A549 (cell line): ENCODE results near the gene RAPGEF4. TPM values are rescaled to one million over a fixed set of nuclear protein-coding genes. Genes with fewer than 3 reads are reported as not detected.

Experiments
- ATAC-seq, 2 experiments: fragments of 200-7000 bp in 1 of 2; fragments of >200 bp in 1 of 2; cut with Nextera tagmentation in 1 of 2; cut with Tn5 transposase in 1 of 2; 3 replicates each; pipeline versions ENCODE4 v1.8.0 to v1.9.1; 2018 to 2020; ENCODE audit warnings: mild to moderate bottlenecking in 1 of 2, moderate library complexity in 1 of 2
- CTCF ChIA-PET: fragments of 300-600 bp; sonication (Branson Sonifier 250); formaldehyde crosslinking; extraction: SDS; loops from one replicate; lab custom pipeline; 2021; ENCODE audit warnings: antibody characterized with exemption, inconsistent platforms; lab: Yijun Ruan, JAX
- POLR2A ChIA-PET: fragments of 350-600 bp; formaldehyde crosslinking; extraction: SDS; loops from one replicate; lab custom pipeline; 2021; ENCODE audit warnings: antibody characterized with exemption, inconsistent platforms; lab: Yijun Ruan, JAX
- DNase-seq, 2 experiments: peaks; one replicate each; pipeline versions ENCODE4 v3.0.0 to v3.0.0-alpha.2; 2011 to 2016; ENCODE audit warnings: low read depth in 1 of 2, low spot score in 1 of 2
- FAIRE-seq: peaks from 2 replicates; lab custom pipeline; 2011; peaks lifted over from hg19 to GRCh38; lab: Jason Lieb, UNC
- H3K27ac ChIP-seq, 2 experiments: fragments of >200 bp; sonication (Bioruptor Twin); formaldehyde crosslinking; 3 replicates each; pipeline ENCODE4 v1.5.1; 2016 to 2017
- H3K4me1 ChIP-seq: fragments of >200 bp; sonication (Bioruptor Twin); formaldehyde crosslinking; 3 replicates; pipeline ENCODE4 v1.6.1; 2016
- H3K4me2 ChIP-seq: fragments of >200 bp; sonication (Bioruptor Twin); formaldehyde crosslinking; 3 replicates; pipeline ENCODE4 v1.6.1; 2016
- H3K4me3 ChIP-seq: fragments of >200 bp; sonication (Bioruptor Twin); formaldehyde crosslinking; 3 replicates; pipeline ENCODE4 v1.5.1; 2016
- H3K9me3 ChIP-seq: fragments of >200 bp; sonication (Bioruptor Twin); formaldehyde crosslinking; 3 replicates; pipeline ENCODE4 v1.6.1; 2016
- EHMT2 ChIP-seq: fragments of 200-600 bp; sonication (generic); IDR thresholded peaks from 2 replicates; pipeline ENCODE4 v1.6.1; 2016; ENCODE audit warnings: antibody characterized with exemption, low read depth, mild to moderate bottlenecking, moderate library complexity
- ESRRA ChIP-seq: fragments of 150-350 bp; IDR thresholded peaks from 2 replicates; pipeline ENCODE4 v1.6.1; 2014; ENCODE audit warnings: mild to moderate bottlenecking, low read length, borderline replicate concordance
- FOSB ChIP-seq: fragments of 250-450 bp; sonication (Bioruptor Pico); IDR thresholded peaks from 2 replicates; pipeline ENCODE4 v1.5.0; 2020; ENCODE audit warnings: mild to moderate bottlenecking, moderate library complexity
- FOXS1 ChIP-seq: fragments of 250-450 bp; sonication (Bioruptor Pico); IDR thresholded peaks from 2 replicates; pipeline ENCODE4 v1.5.0; 2020; ENCODE audit warnings: mild to moderate bottlenecking, moderate library complexity
- HEYL ChIP-seq: fragments of 250-450 bp; sonication (Bioruptor Pico); IDR thresholded peaks from 2 replicates; pipeline ENCODE4 v1.8.0; 2021; ENCODE audit warnings: mild to moderate bottlenecking, moderate library complexity
- HOXA7 ChIP-seq: fragments of 250-450 bp; sonication (Bioruptor Pico); IDR thresholded peaks from 2 replicates; pipeline ENCODE4 v1.5.0; 2020; ENCODE audit warnings: mild to moderate bottlenecking, moderate library complexity
- HOXB13 ChIP-seq: fragments of 250-450 bp; sonication (Bioruptor Pico); IDR thresholded peaks from 2 replicates; pipeline ENCODE4 v1.5.0; 2020; ENCODE audit warnings: low read depth, mild to moderate bottlenecking, moderate library complexity
- JUN ChIP-seq, 2 experiments: fragments of >200 bp; sonication (Bioruptor Twin); formaldehyde crosslinking; IDR thresholded peaks; 2 replicates in 1 of 2; 3 replicates in 1 of 2; pipeline ENCODE4 v1.6.1; 2016 to 2017
- KDM1A ChIP-seq: fragments of 200-600 bp; sonication (generic); IDR thresholded peaks from 2 replicates; pipeline ENCODE4 v1.6.1; 2016; ENCODE audit warnings: low read depth, mild to moderate bottlenecking
- KDM5A ChIP-seq: fragments of 200-600 bp; sonication (generic); IDR thresholded peaks from 2 replicates; pipeline ENCODE4 v1.6.1; 2016; ENCODE audit warnings: antibody characterized with exemption, mild to moderate bottlenecking
- MAFK ChIP-seq: fragments of 450-650 bp; IDR thresholded peaks from 2 replicates; pipeline ENCODE4 v1.6.1; 2014; ENCODE audit not compliant: partially characterized antibody
- MYC ChIP-seq: IDR thresholded peaks from 2 replicates; pipeline ENCODE4 v1.6.1; 2012; ENCODE audit warnings: mild to moderate bottlenecking, inconsistent platforms, low read length, improper control_type of control experiment, borderline replicate concordance
- NFE2L2 ChIP-seq: fragments of 150-350 bp; conservative IDR thresholded peaks from 2 replicates; pipeline ENCODE4 v1.6.1; 2014; ENCODE audit warnings: low read length
- NPAS2 ChIP-seq: fragments of 250-450 bp; sonication (Bioruptor Pico); IDR thresholded peaks from 2 replicates; pipeline ENCODE4 v1.8.0; 2022; ENCODE audit warnings: mild to moderate bottlenecking, moderate library complexity, borderline replicate concordance
- POLR2AphosphoS2 ChIP-seq: conservative IDR thresholded peaks from 2 replicates; pipeline ENCODE4 v1.6.1; 2012; ENCODE audit warnings: low read length, improper control_type of control experiment, inconsistent platforms
- RARB ChIP-seq: fragments of 250-450 bp; sonication (Bioruptor Pico); IDR thresholded peaks from 2 replicates; pipeline ENCODE4 v1.8.0; 2021; ENCODE audit warnings: mild to moderate bottlenecking, moderate library complexity
- RNF2 ChIP-seq: fragments of 200-600 bp; sonication (generic); IDR thresholded peaks from 2 replicates; pipeline ENCODE4 v1.6.1; 2016; ENCODE audit warnings: low read depth, mild to moderate bottlenecking, antibody characterized with exemption, moderate library complexity, borderline replicate concordance
- ZFP36 ChIP-seq: fragments of 450-650 bp; IDR thresholded peaks from 2 replicates; pipeline ENCODE4 v1.6.1; 2014; ENCODE audit warnings: borderline replicate concordance; ENCODE audit not compliant: partially characterized antibody
- ZSCAN20 ChIP-seq: fragments of 250-450 bp; sonication (Bioruptor Pico); IDR thresholded peaks from 2 replicates; pipeline ENCODE4 v1.8.0; 2022; ENCODE audit warnings: mild to moderate bottlenecking, moderate library complexity
- WGBS: methylation state at CpG from one replicate; pipeline ENCODE4 v1.1.6; 2017; ENCODE audit errors: missing lambda C conversion rate; 5-methylcytosine and 5-hydroxymethylcytosine counted together
- polyA plus RNA-seq, 4 experiments: library from polyadenylated mRNA; depleted of rRNA in 3 of 4; stranded (reverse); fragments of >200 nt; fragmentation: RNase III in 1 of 4; extraction: RNeasy Plus Mini Kit Qiagen cat#74134 plus additional on column Dnase treatment in 1 of 4; gene quantifications; 2 replicates in 3 of 4; 3 replicates in 1 of 4; pipeline ENCODE4 v1.2.3, GENCODE V29; 2011 to 2017
- TF ChIP-seq, protein P1 (sequence below): fragments of 250-450 bp; sonication (Bioruptor Pico); IDR thresholded peaks from 2 replicates; pipeline ENCODE4 v1.5.0; 2021; ENCODE audit warnings: mild to moderate bottlenecking, moderate library complexity, borderline replicate concordance
- TF ChIP-seq, protein P2 (sequence below): fragments of >200 bp; sonication (Bioruptor Twin); formaldehyde crosslinking; IDR thresholded peaks from 3 replicates; pipeline ENCODE4 v1.5.1; 2016
- TF ChIP-seq, protein P3 (sequence below): fragments of 250-450 bp; sonication (Bioruptor Pico); IDR thresholded peaks from 2 replicates; pipeline ENCODE4 v1.5.0; 2020; ENCODE audit warnings: low read depth, mild to moderate bottlenecking, moderate library complexity
- TF ChIP-seq, protein P4 (sequence below): fragments of 150-350 bp; IDR thresholded peaks from 2 replicates; pipeline ENCODE4 v1.6.1; 2014; ENCODE audit warnings: low read depth, mild to moderate bottlenecking, low read length
- TF ChIP-seq, protein P5 (sequence below): IDR thresholded peaks from 2 replicates; pipeline ENCODE4 v1.6.1; 2012
- TF ChIP-seq, protein P6 (sequence below): fragments of 450-650 bp; IDR thresholded peaks from 2 replicates; pipeline ENCODE4 v1.6.1; 2014; ENCODE audit warnings: antibody characterized with exemption

RAPGEF4 gene
- polyA plus RNA-seq, 2 of the 4 experiments (the other 2 are of a cell fraction) = 0.18 to 1.1 TPM

DNA sequence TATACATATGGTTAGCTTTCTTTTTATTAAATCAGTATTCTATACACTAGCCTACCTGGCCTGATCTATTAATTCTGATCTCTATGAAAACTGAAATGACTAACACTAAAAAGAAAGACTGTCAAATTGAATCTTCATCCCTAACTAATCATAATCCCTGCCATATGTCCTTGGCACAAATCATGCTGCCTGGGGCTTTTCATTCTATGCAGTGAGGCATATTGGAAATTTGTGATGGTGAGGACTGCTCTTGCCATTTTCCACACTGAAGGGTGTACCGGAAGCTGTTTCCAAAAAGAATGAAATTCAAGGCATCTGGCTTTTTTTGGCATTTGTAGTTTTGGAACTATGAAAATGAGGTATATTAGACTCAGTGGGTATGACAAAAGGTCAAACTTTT lies 39.7 kb downstream of the RAPGEF4 start (continued):
- TF ChIP-seq, protein P1, sequence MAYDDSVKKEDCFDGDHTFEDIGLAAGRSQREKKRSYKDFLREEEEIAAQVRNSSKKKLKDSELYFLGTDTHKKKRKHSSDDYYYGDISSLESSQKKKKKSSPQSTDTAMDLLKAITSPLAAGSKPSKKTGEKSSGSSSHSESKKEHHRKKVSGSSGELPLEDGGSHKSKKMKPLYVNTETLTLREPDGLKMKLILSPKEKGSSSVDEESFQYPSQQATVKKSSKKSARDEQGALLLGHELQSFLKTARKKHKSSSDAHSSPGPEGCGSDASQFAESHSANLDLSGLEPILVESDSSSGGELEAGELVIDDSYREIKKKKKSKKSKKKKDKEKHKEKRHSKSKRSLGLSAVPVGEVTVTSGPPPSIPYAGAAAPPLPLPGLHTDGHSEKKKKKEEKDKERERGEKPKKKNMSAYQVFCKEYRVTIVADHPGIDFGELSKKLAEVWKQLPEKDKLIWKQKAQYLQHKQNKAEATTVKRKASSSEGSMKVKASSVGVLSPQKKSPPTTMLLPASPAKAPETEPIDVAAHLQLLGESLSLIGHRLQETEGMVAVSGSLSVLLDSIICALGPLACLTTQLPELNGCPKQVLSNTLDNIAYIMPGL (CRISPR knock-in tag) = no peak
- TF ChIP-seq HOXB13 (CRISPR knock-in tag) (no peak), MAFK (no peak), EHMT2 (no peak)

DNA sequence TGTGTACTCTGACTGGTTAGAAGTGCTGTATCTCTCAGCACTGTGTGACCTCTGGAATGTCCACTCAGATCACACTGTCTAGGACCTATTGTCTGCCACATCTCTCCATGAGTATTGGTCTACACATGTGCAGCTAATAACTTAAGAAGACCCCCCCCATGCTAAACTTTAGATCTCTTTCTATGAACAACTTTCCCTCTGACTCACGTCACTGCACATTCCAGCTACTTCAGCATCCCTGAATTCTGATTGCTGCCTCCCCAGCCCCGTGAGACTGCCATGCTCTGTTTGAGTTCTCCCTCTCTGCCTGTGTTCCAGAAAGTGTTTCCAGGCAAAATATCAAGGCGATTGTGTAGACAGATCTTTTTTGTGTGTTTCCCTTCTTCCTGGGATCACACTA lies 41.8 kb downstream of the RAPGEF4 start:
- FAIRE-seq (no peak), DNase-seq (no peak), ATAC-seq (no peak)
- no peaks in the 10 kb centered on the region for H3K9me3 ChIP-seq
- no peaks in the 10 kb centered on the region for H3K4me1 ChIP-seq
- no peak for TF ChIP-seq NFE2L2
- TF ChIP-seq, protein P2, sequence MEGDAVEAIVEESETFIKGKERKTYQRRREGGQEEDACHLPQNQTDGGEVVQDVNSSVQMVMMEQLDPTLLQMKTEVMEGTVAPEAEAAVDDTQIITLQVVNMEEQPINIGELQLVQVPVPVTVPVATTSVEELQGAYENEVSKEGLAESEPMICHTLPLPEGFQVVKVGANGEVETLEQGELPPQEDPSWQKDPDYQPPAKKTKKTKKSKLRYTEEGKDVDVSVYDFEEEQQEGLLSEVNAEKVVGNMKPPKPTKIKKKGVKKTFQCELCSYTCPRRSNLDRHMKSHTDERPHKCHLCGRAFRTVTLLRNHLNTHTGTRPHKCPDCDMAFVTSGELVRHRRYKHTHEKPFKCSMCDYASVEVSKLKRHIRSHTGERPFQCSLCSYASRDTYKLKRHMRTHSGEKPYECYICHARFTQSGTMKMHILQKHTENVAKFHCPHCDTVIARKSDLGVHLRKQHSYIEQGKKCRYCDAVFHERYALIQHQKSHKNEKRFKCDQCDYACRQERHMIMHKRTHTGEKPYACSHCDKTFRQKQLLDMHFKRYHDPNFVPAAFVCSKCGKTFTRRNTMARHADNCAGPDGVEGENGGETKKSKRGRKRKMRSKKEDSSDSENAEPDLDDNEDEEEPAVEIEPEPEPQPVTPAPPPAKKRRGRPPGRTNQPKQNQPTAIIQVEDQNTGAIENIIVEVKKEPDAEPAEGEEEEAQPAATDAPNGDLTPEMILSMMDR = no peak
- TF ChIP-seq RNF2 = no peak
- TF ChIP-seq EHMT2 = no peak
- no peak for TF ChIP-seq NPAS2 (CRISPR knock-in tag)
- CTCF ChIA-PET = interaction anchor here (0.7 kb wide), 1 partner anchor 319 kb away, joined by 3 read pairs; no protein-coding TSS in a partner anchor
- no peak overlapping the region for H3K27ac ChIP-seq
- POLR2A ChIA-PET = no interaction called here
- 39% methylated on average over 3 of the region's 3 CpGs for WGBS
- no peak overlapping the region for H3K4me2 ChIP-seq
- H3K4me3 ChIP-seq = no peak overlapping the region

DNA sequence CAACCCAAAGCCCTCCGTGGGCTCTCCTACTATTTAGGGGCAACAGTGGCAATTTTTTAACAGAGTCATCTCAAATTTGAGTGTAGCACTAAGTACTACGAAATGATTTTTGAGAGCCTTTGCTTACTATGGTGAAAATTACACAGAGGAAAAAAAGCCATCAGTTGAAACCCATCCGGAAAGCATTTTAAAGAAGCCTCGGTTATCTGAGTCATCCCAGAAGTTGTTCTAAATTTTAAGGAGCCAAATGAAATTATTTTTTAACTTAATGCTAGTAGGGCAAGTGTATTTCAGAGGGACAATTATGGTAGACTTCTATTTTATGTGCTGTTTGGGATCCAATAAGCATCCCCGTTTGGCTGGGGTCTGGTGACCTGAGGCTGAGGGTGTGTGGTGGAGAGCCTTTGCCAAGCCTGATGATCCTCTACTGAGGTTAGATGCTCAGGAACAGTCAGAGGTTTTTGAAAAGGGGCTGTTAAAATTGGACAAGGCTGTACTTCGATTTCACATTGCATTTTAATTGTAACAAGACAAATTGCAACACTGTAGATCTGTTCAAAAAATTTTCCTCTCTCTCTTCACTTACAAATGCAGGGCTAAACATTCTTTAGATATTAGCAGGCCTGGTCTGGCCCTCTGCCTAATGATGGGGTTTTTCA lies 47.0 kb downstream of the RAPGEF4 start:
- CTCF ChIA-PET = interaction anchor here (0.7 kb wide), 1 partner anchor 797 kb away, joined by 3 read pairs; no protein-coding TSS in a partner anchor
- FAIRE-seq (no peak), DNase-seq (no peak), ATAC-seq (no peak; a peak in 1 of 6 replicates)
- Histone ChIP-seq H3K27ac (no peak overlapping the region), H3K4me1 (0 out of 3 replicates have a peak, but pooled peaks cover 5% of the 10 kb centered on the region), H3K4me3 (no peak overlapping the region), H3K4me2 (0 out of 3 replicates have a peak overlapping the region, but pooled peaks have one; percentile 6), H3K9me3 (no peaks in the 10 kb centered on the region)
- TF ChIP-seq MYC (no peak), NFE2L2 (no peak), FOSB (CRISPR knock-in tag) (no peak), FOXS1 (no peak), ZSCAN20 (CRISPR knock-in tag) (no peak), HOXA7 (CRISPR knock-in tag) (no peak), HEYL (no peak), JUN (IDR thresholded peaks at IDR 0.05) (no peak), RARB (CRISPR knock-in tag) (no peak), KDM1A (no peak), ZFP36 (no peak), ESRRA (no peak), POLR2AphosphoS2 (no peak), KDM5A (no peak), MAFK (no peak)
- TF ChIP-seq, protein P3, sequence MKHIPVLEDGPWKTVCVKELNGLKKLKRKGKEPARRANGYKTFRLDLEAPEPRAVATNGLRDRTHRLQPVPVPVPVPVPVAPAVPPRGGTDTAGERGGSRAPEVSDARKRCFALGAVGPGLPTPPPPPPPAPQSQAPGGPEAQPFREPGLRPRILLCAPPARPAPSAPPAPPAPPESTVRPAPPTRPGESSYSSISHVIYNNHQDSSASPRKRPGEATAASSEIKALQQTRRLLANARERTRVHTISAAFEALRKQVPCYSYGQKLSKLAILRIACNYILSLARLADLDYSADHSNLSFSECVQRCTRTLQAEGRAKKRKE (CRISPR knock-in tag) = no peak
- TF ChIP-seq, protein P4, sequence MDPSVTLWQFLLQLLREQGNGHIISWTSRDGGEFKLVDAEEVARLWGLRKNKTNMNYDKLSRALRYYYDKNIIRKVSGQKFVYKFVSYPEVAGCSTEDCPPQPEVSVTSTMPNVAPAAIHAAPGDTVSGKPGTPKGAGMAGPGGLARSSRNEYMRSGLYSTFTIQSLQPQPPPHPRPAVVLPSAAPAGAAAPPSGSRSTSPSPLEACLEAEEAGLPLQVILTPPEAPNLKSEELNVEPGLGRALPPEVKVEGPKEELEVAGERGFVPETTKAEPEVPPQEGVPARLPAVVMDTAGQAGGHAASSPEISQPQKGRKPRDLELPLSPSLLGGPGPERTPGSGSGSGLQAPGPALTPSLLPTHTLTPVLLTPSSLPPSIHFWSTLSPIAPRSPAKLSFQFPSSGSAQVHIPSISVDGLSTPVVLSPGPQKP = no peak
- TF ChIP-seq, protein P5, sequence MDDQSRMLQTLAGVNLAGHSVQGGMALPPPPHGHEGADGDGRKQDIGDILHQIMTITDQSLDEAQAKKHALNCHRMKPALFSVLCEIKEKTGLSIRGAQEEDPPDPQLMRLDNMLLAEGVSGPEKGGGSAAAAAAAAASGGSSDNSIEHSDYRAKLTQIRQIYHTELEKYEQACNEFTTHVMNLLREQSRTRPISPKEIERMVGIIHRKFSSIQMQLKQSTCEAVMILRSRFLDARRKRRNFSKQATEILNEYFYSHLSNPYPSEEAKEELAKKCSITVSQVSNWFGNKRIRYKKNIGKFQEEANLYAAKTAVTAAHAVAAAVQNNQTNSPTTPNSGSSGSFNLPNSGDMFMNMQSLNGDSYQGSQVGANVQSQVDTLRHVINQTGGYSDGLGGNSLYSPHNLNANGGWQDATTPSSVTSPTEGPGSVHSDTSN = no peak
- TF ChIP-seq, protein P6, sequence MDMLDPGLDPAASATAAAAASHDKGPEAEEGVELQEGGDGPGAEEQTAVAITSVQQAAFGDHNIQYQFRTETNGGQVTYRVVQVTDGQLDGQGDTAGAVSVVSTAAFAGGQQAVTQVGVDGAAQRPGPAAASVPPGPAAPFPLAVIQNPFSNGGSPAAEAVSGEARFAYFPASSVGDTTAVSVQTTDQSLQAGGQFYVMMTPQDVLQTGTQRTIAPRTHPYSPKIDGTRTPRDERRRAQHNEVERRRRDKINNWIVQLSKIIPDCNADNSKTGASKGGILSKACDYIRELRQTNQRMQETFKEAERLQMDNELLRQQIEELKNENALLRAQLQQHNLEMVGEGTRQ = no peak
- POLR2A ChIA-PET = no interaction called here
- WGBS = 62% methylated on average over 6 of the region's 6 CpGs
